ENCODE data around the gene MECP2.
A peak's percentile ranks its signal among the peaks of the same experiment; 100 is the strongest.

- TF ChIP-seq ZNF674 (CRISPR knock-in tag; IDR thresholded peaks at IDR 0.05; ENCODE audit: low read depth) (no peak), CTCF (CRISPR knock-in tag; IDR thresholded peaks at IDR 0.05) (peak; percentile 66), ZKSCAN1 (IDR thresholded peaks at IDR 0.05; ENCODE audit: low read length) (no peak)
These were observed 46.2 kb downstream of the MECP2 start for GRCh38 chrX:154051201-154051810.
